Activated CD4-positive, alpha-beta T cell treated with anti-CD3 and anti-CD28 coated beads, Interleukin-2, amount 50 U/mL, for 48 hours (primary cell): ENCODE data around the gene PROCR.
"Not testable (repeated sequence)": the region's sequence is repeated elsewhere in the genome, so short reads cannot be mapped to it uniquely, and the experiment has no call there.

ENCODE experiments used
- DNase-seq, 2 experiments: peaks; one replicate each; pipeline ENCODE4 v3.0.0-alpha.2; 2020

The PROCR gene

DNA sequence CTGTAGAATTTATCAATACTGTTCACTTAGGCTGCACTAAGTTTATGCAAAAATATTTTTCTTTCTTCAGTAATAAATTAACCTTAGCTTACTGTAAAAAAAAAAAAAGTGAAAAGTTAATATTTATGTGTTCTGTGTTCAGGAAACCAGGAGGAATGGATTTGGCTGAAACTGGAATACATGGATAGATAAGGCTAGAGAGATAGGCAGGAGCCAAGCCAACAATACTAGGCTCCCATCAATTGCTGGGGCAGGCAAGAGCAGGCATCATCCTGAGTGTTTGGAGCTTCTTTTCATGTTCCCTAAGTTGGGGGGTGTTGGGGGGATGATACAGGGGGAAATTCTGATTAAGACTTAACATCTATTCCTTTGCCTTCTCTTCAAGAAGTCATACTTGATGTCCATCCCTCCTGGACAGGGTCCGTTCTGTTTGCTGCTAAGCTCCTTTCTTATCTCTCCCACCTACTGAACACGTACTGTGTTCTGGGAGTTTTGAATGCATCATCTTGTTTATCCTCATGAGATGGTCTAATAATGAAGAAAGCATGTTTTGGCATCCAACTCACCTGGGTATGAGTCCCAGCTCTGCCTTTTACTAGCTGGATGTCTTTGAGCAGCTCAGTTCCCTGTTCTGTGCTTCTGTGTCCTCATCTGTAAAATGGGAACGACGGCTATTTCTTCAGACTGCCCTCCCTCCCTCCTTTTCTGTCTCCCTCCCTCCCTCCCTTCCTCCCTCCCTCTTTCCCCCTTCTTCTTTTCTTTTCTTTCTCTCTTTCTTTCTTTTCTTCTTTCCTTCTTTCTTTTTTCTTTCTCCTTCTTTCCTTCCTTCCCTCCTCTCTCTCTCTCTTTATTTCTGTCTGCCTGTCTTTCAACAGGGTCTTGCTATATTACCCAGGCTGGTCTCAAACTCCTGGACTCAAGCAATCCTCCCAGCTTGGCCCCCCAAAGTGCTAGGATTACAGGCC, 6.4 kb upstream of the PROCR start:
- DNase-seq = no peak

DNA sequence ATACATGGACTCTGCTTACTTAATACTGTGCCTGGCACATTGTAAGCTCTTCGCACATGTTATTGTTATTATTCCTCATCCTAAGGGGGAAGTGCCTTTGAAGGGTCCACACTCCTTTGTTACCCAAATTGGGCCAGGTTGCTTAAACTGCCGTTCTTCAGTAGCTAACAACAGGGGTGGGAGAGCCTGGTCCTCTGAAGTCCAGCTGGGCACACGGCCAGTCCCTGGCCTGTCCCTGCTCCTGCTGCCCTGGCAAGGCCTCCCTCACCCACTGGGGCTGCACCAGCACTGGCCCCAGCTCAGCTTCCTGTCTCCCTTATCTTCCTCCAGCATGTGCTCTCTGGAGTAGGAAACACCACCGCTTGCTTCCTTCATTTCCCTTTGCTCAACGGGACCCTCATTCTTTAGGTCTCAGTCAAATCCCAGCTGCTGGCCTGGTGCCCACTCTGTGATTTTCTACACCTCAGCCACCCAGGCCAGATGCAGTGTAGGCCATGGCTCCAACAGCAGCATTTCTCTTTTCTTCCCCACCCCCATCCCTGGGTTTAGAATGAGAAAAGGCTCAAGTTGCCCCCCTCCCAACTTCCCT, 5.5 kb upstream of the PROCR start:
- no peak for DNase-seq

DNA sequence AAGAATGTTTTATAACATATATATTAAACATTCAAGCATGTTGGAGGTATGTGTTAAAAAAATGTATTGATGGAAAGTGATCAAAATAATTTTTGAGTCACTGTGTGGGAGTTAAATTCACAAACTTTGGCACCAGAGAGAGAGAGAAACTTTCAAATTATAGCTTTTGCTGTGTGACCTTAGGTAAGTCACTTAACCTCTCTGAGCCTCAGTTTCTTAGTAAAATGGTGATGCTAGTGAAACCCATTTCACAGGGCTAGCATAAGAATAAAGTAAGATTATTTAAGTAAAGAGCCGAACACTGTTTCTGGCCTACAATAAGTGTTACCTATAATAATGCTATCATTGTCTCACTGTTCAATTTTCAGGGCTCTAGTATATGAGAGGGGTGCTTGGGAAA, 4.1 kb upstream of the PROCR start:
- DNase-seq = no peak

DNA sequence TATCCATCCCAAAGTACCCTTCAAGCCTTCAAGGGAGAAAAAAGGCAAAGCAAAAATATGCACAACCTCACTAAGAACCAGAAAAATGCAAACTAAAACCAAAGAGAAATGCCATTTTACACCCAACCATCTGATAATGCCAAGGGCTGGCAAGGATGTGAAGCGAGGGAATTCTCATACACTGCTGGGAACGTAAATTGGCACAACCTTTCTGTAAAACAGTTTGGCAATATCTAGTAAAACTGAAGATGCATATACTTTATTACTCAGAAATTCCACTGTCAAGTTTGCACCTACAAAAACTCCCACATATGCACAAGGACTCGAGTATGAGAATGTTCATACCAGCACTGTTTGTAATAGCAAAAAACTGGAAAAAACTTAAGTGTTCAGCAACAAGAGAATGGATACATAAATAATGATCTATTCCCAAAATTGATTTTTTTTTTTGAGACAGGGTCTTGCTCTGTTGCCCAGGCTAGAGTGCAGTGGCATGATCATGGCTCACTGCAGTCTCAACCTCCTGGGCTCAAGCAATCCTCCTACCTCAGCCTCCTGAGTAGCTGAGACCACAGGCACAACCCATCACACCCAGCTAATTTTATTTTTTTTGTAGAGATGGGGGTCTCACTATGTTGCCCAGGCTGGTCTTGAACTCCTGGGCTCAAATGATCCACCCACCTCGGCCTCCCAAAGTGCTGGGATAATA, 3.0 kb upstream of the PROCR start:
- DNase-seq = not testable (repeated sequence)

DNA sequence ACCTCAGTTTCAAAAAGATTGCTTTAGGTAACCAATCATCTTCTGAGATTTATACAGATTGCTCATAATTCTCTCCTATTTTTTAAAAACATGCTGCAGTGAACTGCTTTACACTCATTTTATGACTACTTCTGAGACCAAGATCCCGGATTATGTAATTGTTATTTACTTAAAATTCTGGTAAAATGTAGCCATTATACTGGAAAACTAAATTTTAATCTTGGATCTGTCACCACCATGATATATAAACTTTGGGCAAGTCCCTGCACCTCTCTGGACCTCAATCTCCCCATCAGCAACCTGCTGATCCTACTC, 477 bp upstream of the PROCR start:
- DNase-seq = no peak

DNA sequence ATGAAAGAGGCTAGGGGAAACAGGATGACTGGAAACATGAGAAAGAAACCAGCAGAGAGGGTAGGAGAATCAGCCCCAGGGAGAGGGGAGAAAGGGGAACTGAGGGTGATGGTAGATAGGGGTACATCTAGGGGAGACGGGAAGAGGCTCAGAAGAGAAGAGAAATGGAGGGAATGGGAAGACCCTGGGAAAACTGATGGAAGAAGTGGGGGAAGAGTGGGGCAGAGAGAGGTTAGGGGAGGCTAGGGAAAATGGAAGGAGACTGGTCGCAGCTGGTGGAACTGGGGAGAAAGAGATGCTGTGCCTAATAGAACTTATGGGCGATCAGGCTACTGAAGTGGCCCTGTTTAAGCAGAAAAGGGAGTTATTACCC, 548 bp downstream of the PROCR start:
- DNase-seq = no peak

DNA sequence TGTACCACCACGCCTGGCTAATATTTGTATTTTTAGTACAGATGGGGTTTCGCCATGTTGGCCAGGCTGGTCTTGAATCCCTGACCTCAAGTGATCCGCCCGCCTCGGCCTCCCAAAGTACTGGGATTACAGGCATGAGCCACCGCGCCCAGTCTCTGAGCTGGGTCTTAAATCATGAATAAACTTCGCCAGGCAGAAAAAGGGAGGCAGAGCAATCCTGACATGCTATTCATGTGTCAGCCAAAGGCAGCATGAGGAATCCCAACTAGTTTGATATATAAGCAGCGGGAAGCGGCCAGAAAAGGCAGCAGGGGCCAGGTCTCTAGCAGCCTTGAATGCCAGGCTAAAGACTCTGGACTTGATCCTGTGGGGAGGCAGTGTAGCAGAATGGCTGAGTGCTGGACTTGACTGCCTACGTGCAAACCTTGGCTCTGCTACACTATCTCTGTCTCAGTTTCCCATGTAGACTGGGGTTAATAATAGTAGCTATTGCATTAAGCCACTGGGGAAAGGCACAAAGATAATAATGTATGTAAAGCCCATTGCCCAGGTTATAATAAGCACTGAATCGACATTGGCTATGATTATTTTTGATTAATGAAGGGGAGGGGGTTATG, 1.8 kb downstream of the PROCR start:
- DNase-seq = no peak

DNA sequence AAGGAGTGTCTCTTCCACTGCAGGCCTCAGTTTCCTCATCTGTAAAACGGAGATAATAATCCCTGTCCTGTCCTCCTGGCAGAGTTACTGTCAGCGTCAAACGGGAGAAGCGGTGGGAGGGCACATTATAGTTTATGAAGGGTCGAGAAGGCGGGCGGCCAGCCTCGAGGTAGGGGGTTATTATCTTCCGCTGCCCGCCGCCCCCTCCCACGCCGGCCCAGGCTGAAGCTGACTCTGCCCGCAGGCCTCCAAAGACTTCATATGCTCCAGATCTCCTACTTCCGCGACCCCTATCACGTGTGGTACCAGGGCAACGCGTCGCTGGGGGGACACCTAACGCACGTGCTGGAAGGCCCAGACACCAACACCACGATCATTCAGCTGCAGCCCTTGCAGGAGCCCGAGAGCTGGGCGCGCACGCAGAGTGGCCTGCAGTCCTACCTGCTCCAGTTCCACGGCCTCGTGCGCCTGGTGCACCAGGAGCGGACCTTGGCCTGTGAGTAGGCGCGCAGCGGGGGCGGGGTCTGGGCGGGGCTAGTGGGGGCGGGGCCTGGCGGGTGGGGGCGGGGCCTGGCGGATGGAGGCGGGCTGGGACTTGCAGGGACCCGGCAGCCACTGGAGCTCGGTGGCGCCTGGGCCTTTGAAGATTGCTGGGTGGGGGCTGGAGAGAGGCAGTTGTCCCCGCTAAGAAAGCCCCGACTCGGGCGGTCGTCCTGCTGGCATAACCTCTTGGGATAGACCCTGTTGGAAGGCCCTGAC, 2.8 kb downstream of the PROCR start:
- DNase-seq = no peak

DNA sequence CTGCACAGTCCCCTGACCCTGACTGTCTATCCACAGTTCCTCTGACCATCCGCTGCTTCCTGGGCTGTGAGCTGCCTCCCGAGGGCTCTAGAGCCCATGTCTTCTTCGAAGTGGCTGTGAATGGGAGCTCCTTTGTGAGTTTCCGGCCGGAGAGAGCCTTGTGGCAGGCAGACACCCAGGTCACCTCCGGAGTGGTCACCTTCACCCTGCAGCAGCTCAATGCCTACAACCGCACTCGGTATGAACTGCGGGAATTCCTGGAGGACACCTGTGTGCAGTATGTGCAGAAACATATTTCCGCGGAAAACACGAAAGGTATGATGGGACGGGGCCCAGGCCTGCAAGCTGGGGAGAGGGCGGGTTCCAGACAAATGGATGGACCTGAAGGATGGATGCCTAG, 4.3 kb downstream of the PROCR start:
- no peak for DNase-seq

DNA sequence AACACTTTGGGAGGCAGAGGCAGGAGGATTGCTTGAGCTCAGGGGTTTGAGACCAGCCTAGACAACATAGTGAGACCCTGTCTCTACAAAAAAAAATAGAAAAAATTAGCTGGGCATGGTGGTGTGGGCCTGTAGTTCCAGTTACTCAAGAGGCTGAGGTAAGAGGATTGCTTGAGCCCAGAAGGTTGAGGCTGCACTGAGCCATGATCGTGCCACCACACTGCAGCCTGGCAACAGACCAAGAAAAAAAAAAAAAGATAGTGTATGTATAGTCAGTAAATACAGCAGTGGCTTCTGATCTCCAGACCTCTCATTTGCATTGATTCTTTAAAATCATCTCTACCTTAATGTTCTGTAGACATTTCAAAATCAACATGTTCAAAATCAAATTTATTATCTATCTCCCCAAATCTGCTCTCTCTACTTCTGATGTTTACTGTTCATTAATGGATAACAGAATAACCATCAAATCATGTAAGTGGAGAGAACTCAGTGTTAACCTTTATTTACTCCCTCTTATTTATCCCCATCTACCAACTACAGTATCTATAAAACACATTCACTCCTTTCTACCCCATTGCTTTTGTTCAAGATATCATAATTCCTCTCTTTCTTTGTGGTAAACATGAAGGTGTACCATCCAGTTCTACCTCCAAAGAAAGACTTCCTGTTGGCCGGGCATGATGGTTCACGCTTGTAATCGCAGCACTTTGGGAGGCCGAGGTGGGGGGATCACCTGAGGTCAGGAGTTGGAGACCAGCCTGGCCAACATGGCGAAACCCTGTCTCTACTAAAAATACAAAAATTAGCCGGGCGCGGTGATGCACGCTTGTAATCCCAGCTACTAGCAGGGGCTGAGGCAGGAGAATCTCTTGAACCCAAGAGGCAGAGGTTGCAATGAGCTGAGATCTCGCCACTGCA, 7.7 kb downstream of the PROCR start:
- DNase-seq = no peak

DNA sequence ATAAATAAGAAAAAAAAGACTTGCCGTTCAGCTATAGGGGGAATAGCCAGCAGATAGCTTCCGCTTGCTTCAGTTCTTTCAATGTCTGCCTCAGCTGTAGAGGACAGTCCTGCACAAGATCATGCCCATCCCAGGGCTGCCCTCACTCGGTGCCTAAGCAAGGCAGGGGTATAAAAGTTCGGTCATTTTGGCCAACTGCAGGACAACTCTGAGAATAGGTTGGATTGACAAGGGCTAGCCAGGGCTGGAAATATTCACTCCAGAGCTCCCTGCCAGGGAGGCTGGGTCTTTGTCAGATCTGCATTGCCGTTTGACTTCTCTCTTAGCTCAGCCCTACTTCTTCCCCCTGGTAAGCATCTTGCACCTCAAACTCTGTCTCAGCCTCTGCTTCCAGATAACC, 8.4 kb downstream of the PROCR start:
- no peak for DNase-seq

DNA sequence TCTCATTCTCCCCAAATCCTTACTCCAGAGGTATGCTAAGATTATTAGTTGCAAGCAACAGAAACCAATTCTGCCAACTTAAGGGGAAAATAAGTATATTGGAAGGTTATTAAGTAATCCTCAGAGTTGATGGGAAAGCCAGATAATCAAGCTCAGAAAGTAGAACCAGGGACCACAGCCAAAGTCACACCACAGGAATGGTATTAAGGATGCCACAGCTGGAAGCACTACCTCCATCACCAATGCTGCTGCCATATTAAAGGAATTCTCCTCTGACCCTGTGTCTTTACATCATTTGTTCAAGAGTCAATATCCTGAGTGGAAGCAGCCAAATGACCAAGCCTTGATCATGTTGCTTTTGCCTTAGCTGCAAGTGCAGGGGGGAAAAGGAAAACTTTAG, 9.9 kb downstream of the PROCR start:
- DNase-seq = no peak

DNA sequence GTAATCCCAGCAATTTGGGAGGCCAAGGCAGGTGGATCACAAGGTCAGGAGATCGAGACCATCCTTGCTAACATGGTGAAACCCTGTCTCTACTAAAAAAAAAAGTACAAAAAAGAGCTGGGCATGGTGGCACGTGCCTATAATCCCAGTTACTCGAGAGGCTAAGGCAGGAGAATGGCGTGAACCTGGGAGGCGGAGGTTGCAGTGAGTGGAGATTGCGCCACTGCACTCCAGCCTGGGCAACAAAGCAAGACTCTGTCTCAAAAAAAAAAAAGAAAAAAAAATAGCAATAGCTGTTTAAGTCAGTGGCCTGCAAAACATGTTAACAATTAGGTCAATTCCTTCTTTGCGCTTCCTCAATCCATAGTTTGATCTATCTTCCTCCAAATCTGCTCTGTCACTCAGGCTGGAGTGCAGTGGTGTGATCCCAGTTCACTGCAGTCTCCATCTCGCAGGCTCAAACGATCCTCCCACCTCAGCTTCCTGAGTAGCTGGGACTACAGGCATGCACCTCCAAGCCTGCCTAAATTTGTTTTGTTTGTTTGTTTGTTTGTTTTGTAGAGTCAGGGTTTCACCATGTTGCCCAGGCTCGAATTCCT, 14.9 kb downstream of the PROCR start:
- not testable (repeated sequence) for DNase-seq

DNA sequence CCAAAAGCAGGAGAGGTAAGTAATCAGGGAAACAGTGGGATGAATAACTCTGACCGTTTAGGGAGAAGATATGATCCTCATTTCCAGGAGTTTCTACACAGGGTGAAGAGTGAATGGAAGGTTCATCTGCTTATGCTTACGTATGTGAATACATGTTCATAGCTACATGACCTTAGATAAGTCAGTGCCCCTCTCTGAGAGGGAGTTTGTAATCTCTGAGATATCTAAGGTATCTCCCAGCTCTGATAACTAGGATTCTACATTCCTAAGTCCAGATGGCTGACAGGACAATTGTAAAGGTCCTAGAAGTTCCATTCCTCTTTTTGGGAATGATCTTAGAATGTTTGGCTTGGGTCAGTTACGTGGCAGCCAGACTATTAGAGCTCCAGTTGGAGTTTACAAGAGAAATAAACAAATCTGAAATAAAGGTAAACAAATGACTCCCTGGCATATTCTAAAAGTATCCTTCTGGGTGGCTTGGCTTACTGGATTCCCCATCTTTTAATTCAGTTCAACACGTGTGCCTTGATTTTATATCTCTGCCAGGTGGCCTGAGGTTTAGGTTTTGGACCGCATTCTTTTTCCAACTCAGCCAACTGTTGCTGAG, 15.8 kb downstream of the PROCR start:
- DNase-seq = no peak

DNA sequence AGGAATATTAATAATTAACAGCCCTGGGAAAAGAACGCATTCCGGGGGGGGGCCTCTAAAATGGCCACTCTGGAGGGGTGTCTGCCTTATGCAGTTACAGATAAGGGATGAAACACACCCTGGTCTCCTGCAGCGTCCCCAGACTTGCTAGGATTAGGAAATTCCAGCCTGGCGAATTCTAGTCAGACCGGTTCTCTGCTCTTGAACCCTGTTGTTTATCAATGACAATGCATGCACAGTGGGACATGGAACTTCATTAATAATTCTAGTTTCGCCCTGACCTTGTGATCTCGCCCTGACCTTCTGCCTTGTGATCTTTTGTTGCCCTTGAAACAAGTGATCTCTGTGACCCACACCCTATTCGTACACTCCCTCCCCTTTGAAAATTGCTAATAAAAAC, 17.4 kb downstream of the PROCR start:
- not testable (repeated sequence) for DNase-seq

DNA sequence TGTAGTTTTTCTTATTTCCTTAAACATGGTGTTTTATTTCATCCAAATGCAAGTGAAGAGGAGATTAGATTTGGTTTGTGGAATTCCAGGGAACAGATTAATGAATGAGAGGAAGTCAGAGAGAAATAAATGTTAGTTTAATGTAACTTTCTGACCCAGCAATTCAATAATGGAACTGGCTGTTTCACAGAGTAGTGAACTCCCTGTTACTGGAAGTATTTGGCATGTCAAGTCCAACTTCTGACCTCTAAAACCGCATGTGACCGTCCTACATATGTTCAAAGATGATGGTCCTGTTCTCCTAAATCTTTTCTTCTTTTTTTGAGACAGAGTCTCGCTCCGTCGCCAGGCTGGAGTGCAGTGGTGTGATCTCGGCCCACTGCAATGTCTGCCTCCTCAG, 18.7 kb downstream of the PROCR start:
- DNase-seq = no peak

DNA sequence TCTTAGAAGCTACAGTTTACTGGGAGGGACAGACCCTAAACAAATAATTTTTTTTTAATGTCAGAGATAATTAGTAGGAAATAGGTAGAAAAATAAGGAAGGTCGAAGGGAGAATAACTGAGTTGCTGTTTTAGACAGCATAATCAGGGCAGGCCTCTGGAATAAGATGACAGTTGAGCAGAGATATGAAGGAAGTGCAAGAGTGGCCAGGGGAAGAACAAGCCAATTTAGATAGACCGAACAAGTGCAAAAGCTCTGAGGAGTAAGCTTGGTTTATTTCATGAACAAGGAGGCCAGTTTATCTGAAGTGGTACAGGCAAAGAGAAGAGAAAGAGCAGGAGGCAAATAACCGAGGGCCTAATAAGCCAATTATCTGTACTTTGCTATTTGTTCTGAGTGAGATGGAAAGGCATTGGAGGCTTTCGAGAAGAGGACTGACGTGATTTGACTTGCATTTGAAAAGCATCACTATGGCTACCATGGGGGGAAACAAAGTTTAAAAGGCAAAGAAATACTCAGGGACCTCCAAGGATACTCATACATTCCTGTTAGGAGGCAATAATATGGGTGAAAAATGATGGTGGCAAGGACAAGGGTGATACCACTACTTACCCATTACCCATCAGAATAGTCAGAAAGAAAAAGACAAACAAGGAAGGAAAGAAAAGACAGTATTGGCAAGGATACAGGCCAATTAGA, 19.7 kb downstream of the PROCR start:
- DNase-seq = no peak

DNA sequence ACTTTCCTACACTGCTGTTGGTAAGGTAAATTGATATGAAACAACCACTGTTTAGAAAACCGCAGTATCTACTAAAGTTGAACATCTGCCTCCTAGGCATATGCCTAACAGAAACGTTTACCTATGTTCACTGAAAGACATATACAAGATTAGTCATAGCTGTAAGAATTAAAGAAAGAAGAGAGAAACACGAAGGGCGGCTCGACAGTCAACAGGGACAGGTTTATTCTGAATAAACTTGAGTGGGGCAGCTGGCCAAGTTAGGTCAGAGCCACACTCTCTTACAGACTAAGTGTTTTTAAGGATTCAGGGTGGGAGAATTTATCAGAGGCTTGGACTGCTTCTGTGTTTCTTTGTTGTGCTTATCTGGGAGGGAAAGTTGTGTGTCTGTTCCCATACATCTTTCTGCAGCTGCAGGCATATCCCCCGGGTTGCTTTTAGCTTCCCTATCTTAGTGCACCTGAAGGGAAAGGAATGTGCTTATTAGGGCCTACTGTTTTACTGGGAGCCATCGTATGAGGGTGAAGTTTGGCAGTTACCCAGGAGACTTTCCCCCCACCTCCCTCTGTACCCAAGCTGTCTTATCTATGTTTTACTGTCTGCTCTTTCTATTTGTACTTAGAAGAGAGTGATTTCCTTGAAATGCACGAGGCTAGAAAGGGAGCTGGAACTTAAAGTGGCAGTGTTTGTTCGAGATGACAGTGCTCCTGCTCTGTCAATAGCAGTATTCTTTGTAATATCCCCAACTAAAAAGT, 20.4 kb downstream of the PROCR start:
- DNase-seq = no peak

DNA sequence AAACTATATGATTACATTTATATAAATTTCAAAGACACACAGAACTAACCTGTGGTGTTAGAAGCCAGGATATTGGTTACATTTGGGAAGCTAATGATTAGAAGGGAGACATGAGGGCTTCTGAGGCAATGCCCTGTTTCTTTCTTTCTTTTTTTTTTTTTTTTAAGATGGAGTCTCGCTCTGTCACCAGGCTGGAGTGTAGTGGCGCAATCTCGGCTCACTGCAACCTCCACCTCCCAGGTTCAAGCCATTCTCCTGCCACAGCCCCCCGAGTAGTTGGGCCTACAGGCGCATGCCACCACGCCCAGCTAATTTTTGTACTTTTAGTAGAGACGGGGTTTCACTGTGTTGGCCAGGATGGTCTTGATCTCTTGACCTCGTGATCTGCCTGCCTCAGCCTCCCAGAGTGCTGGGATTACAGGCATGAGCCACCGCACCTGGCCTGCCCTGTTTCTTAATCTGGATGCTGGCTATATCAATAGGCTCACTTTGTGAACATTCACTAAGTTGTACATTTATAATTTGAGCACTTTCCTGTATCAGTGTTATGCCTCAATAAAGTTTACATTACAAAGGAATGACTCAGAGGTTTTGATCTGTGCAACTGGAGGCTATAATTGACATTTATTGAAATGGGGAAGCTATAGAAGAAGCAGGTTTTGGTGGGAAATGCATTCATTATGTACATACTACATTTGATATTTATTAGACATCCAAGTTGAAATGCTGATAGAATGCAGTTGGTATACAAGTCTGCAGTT, 21.3 kb downstream of the PROCR start:
- DNase-seq = not testable (repeated sequence)
